ENCODE data around the gene DUOX1.

Gene DUOX1

DNA sequence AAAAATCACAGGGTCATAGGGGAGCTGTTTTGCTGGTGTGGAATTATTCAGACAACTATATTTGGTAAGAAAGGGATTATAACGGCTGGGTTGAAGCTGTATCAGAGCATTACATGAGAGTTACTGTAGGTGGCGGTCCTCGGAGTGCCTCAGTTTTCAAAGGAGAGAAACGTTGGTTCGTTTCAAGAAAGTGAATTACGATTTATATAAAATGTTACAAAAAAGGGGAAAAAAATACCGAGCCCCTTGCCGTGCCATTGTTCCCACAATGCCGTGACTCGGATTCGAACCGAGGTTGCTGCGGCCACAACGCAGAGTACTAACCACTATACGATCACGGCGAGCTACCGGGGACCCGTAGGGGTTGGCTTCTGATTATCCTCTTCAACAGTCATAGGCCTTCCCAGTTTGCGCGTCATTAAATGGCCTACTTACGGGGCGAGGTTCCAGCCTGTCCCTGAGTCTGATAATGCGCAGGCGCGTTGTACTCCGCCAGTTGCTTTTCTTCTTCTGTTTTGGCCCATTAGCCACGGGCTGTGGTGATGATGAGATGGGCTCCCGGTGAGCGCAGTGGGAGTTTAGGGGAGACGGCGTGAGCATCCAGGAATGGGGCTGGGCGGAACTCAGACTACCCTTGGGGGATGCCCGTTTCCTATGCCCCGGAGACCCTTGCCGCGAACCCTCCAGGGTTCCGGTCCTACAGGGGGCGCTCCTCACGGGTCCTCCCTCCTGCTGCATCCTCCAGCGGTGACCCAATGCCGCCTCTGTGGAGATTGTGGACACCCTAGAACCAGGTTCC, 68.7 kb downstream of the DUOX1 start:
- peak; percentile 96 for DNase-seq

DNA sequence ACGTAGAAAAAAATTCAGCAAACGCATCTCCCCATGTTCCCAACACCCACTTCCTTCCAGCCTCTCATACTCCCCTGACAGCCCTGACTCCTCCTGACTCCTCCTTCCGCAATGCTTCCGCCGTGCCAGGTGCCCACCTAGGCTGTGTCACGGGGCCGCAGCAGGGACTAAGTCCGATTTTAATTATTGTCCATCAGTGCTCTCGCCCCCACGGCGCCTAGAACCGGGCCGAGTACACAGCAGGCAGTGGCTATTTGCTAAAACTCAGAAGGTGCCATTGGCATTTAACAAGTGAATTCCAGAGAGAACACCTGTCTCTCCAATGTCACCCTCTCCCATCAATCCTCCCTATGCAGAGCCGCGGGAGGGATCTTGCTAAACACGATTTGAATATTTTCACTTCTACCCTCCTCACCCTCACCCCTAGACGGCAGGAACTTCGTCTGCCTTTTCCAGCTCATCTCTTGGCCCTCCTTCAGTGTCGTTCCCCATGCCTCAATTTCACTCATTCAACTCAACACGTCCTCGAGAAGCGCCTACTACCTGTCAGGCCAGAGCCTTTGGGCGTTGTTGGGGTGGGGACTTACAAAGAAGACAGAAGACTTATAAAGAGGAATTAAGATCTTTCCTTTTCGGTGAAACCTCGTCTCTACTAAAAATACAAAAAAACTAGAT, 69.5 kb downstream of the DUOX1 start:
- peak; percentile 45 for DNase-seq

- peak; percentile 94 for DNase-seq
These were observed 70.4 kb downstream of the DUOX1 start for GRCh38 chr15:45200001-45200798.

DNA sequence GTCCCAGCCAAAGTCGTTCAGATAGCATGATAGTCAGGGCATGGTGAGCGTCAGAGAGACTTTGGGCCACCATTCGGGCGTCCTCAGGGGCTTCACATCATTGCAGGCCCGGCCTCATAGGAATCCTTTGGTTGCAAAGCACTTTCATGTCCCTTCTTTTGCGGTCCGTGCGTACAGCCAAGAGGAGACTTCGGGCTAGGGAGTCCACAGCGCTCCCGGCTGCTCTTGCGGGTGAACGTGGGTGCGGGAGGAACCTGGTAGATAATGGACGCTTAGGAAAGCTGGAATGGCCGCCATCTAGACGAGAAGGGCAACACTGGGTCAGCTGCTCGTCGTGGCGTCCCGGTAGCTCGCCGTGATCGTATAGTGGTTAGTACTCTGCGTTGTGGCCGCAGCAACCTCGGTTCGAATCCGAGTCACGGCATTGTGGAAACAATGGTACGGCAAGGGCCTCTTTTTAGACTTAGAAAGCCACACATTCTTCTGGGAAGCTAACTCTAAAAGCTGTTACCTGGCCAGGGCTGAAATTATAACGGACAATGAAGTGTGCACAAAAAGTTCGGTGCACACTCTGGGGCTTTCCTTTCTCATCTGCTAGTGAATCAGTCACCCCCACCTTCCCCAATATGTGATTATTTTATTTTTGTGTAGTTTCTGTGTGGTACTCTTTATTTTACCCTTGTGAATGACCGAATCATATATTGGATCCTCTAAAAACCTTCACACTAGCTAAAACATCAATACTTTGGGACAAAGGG, 71.2 kb downstream of the DUOX1 start:
- peak; percentile 68 for DNase-seq

- no peak for DNase-seq
These were observed 71.7 kb downstream of the DUOX1 start for GRCh38 chr15:45201557-45201859.

DNA sequence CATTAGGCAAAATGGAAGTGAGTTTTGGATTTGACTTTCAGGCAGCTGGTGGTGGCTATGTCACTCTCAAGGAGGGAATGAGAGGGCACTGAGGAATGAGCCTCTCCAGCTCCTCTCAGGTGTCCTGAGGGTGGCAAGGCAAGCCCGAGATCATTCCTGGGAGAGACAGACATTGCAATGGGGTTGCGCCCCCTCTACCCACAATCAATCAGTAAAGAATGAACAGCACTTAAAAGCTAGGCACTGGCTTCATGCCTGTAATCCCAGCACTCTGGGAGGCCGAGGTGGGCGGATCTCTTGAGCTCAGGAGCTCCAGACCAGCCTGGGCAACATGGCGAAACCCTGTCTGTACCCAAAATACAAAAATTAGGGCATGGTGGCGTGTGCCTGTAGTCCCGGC, 72.1 kb downstream of the DUOX1 start:
- DNase-seq, result no peak

GRCh38 chr15:45203182-45203581, 73.4 kb downstream of the DUOX1 start:
- DNase-seq, result no peak

DNA sequence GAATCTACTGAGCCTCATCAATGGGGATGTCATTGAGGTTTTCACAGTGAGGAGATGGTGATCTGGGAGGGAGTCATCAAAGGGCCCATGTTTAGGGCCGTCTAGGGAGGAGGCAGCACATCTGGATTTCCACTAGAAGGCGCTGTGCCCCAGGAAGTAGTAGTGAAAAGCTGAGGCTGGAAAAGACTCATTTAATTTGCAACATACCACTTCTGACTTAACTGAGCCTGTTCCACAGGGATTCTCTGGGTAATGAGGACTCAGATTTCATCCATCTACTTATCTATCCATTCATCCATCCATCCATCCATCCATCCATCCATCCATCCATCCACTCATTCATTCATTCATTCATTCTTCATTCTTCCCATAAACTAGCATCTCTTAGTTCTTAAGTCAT, 75.4 kb downstream of the DUOX1 start:
- peak; percentile 41 for DNase-seq

GRCh38 chr15:45212493-45212892, 82.7 kb downstream of the DUOX1 start:
- DNase-seq, result no peak

Measured in NCI-H1694 treated with DMSO at 0.1 percent for 48 hours (cell line).